HG03064 (cell line): ENCODE data around the gene FAM187B.
"Not testable (repeated sequence)": the region's sequence is repeated elsewhere in the genome, so short reads cannot be mapped to it uniquely, and the experiment has no call there.

Experiments used
- ATAC-seq: cut with Tn5 transposase; IDR thresholded peaks from one replicate; pipeline ENCODE4 v1.9.1; 2021; ENCODE audit warnings: low read depth; ENCODE audit not compliant: unreplicated experiment

FAM187B gene

GRCh38 chr19:35216016-35216832, 12.3 kb downstream of the FAM187B start:
- ATAC-seq: no peak

DNA sequence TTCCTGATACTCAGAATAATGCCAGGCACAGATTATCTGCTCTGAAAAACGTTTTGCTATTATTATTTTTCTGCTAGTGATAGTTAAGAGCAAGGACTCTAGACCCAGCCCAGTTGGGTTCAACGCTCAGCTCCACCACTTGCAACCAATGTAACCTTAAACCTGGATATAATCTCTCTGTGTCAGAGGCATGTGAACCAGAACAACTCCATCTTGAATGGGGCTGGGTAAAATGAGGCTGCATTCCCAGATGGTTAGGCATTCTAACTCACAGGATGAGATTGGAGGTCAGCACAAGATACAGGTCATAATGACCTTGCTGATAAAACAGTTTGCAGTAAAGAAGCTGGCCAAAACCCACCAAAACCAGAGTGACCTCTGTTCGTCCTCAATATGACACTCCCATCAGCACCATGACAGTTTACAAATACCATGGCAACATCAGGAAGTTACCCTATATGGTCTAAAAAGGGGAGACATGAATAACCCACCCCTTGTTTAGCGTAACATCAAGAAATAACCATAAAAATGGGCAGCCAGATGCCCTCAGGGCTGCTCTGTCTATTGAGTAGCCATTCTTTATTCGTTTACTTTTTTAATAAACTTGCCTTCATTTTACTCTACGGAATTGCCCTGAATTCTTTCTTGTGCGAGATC, 13.6 kb downstream of the FAM187B start:
- ATAC-seq: no peak

DNA sequence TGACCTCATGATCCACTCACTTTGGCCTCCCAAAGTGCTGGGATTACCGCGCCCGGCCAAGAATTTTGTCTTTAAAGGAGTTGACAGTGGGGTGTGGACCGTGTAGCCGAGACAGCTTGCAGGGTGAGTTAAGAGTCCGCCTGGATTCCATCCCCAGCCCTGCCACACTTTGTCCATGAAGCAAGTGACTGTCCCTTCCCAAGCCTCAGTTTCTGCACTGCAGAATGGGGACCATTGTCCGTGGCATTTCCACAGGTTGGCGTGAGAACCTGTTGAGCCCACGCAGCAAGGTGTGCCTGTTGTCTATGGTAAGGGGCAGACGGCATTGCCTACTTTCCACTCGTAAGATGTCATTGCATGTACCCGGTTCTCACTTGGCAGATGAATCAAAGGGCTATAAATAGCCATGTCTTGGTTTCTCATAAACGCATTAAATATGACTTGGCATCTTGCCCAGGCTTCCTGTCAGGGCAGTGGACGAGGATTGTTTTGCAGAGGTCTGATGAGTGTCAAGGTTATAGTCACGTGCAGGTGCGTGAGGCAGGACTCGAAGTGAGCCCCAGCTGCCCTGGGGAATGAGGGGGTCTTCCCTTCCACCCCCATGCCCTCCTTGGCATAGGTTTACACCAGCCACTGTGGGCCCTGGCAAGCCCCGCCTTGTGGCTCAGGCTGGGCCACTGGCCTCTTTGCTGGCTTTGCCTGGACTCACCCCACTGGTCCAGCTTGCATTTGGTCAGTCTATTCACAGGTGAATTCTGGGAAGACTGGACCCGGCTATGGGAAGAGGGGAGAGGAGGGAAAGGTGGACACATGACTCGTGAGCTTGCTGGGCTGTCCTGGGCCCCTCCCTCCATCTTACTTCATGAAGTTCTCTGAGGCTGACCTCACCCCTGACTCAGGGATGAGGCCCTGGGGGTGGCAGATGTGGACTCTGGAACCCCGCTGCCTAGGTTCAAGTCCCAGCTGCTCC, 14.6 kb downstream of the FAM187B start:
- ATAC-seq: peak; percentile 62

DNA sequence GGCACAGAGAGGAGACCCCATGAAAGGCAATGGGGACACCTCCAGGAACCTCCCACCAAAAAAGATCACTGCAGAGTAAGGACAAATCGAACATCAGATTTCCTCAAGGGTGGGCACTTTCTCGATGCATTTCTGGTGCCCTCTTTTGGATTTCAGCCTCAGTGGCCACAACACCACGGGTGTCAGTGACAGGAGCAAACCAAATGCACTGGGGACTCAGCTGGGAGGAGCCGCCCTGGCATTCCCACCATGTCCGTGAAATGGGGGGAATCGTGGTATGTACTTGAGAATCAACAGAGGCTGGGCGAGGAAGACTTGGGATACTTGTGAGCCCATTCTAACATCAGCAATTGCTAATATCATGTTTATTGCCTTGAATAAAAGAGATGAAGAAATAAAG, 16.3 kb downstream of the FAM187B start:
- ATAC-seq: no peak

DNA sequence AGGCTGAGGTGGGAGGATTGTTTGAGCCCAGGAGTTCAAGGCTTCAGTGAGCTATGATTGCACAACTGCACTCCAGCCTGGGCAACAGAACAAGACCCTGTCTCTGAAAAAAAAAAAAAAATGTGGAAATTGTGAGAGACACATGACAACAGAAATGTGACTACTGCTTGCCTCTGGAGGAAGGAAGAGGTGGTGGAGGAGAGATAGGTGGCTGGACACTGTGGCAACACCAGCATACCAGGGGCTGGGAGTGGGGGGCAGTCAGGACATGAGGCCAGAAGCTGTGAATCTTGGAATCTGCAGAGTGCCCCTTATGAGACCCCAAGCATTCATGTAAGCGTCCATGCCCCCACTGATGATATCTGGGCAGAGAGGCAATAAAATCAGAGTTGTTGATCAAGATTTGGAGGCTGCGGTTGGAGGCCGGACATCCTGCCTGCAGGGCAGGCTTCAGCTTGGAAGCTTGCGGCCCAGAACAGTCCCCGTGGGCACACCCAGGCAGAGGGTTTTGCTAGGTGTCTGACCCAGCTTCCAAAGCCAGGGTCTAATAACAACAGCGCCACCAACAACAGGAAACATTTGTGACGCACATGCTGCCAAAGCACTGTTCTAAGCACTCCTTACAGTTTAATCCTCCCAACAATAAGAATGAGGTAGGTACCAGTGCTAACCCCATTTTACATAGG, 16.9 kb downstream of the FAM187B start:
- no peak for ATAC-seq

- ATAC-seq: no peak
Measured at GRCh38 chr19:35209646-35210045, 18.9 kb downstream of the FAM187B start.

GRCh38 chr19:35208121-35208520, 20.4 kb downstream of the FAM187B start:
- ATAC-seq: no peak

DNA sequence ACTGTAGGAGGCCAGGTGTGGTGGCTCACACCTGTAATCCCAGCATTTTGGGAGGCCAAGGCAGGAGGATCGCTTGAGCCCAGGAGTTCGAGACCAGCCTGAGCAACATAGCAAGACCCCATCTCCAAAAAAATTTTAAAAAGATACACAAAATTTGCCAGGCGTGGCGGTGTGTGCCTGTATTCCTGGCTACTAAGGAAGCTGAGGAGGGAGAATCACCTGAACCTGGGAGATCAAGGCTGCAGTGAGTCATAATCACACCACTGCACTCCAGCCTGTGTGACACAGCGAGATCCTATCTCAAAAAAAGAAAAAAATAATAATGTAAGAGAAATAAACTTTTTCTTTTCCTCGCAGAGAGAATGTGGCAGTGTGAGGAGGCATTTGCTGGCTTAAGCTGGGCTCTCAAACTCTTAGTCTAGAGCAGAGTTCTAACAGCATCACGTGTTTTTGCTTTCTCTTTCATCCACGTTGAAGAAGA, 21.1 kb downstream of the FAM187B start:
- no peak for ATAC-seq

GRCh38 chr19:35206855-35207254, 21.7 kb downstream of the FAM187B start:
- no peak for ATAC-seq

DNA sequence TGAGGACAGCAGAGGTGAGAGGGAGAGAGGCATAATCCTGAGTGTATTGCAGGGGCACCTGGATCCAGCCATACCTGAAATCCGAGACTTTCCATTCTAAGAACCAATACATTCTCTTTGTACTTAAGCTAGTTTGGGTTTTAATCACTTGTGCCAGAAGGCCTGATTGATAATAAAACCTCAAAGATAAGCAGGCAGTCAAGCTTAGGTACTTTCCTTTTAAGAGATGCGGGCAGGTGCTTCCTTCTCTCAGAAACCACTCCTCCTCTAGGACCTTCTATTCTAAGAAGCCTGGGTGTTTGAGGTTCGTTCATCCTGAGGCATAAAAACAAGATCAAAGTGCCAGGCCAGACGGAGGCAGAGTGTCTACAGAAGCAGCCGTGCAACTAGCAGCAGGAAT, 22.2 kb downstream of the FAM187B start:
- ATAC-seq: no peak

DNA sequence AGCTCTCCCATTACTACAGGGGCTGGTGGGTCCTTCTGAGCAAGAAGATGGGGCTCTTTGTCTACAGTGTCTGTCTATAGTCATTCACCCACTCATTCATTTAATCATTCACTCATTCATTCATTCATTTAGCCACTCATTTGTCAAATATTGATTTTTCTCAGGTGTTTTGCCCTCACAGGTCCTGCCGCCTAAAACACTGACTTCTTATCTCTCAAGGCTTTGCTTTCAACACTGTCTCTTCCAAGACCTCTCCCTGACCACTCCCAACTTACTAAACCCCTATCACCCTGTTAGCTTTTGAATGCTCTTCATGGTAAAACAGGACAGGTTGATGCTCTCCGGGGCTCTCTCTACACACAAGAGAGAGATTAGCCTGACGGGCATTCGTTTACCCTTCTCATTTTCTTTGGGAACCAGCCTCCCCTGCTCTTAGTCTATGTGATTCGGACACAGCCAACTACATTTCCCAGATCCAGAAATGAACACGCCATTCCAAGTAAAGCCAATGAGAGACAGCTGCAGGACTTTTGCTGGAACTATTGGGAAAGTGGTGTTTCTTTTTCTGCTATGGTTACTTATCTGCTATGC, 22.7 kb downstream of the FAM187B start:
- no peak for ATAC-seq

GRCh38 chr19:35204799-35205732, 23.5 kb downstream of the FAM187B start:
- no peak for ATAC-seq

DNA sequence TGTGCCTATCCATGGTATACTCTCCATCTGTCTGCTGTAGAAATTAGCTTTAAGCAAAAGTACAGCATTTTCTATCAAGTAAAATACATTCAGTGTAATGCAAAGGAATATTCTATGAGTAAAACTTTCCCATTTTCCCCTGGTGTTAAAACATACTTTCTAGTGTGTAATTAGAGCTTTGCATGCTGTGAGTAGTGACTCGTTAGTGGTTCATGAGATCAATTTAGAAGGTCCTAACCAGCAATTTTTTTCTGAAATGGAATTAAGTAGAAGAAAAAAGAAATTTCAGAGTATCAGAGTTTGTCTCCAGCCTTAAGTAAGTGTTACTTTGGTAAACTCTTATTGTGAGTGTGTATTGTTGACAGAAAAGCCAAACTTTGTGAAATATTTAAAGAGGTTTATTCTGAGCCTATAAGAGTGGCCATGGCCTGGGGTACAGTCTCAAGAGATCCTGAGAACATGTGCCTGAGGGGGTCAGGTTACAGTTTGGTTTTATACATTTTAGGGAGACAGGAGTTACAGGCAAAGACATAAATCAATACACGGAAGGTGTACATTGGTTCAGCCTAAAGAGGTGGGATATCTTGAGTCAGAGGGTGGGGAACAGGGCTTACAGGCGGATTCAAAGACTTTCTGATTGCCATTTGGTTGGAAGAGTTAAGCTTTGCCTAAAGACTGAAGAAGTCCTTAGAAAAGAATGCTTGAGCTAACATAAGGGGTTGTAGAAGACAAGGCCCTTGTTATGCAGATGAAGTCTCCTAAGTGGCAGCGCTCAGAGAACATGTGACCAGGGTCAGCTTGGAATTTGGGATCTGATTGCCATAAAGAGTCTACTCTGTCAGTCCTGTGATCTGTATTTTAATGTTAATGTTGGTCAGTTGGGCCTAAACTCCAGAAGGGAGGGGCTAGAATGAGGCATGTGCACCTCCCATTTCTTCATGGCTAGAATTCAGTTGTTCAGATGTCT, 25.5 kb downstream of the FAM187B start:
- no peak for ATAC-seq

DNA sequence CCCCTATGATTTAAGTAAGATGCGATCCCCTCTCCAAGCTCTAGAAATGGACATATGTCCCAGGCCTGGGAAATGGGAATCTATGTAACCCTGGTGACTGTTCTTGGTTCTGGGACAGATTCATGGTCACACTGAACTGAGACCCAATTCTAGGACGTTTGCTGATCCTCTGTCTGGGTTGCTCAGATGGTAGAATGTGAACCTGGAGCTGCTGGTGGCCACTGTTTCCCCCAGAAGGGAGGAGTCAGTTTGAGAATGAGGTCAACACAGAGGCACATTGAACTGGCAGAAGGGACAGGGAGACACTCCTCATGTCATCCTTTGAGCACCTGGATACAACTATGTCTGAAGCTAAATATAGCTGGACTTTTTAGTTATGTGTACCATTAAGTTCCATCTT, 29.1 kb downstream of the FAM187B start:
- no peak for ATAC-seq

GRCh38 chr19:35196861-35197260, 31.7 kb downstream of the FAM187B start:
- not testable (repeated sequence) for ATAC-seq

- ATAC-seq: no peak
Measured at GRCh38 chr19:35195830-35196229, 32.7 kb downstream of the FAM187B start.
